ENCODE measurements around the gene MAP3K8.

DNA sequence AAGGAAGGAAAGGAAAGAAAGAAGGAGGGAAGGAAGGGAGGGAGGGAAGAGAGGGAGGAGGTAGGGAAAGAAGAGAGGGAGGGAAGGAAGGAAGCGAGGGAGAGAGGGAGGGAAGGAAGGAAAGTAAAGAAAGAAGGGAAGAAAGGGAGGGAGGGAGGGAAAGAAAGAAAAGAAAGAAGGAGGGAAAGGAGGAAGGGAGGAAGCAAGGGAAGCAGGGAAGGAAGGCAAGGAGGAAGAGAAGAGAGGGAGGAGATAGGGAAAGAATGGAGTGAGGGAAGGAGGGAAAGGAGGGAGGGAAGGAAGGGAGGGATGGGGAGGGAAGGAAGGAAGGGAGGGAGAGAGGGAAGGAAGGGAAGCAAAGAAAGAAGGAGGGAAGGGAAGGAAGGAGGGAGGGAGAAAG is 65.8 kb downstream of the MAP3K8 start:
- TF ChIP-seq POLR2AphosphoS5 (IDR thresholded peaks at IDR 0.05; ENCODE audit: low read depth, low read length) (no peak), TAF1 (IDR thresholded peaks at IDR 0.05; ENCODE audit: borderline replicate concordance, insufficient read depth, low read length) (no peak)
- TF ChIP-seq, protein P1, sequence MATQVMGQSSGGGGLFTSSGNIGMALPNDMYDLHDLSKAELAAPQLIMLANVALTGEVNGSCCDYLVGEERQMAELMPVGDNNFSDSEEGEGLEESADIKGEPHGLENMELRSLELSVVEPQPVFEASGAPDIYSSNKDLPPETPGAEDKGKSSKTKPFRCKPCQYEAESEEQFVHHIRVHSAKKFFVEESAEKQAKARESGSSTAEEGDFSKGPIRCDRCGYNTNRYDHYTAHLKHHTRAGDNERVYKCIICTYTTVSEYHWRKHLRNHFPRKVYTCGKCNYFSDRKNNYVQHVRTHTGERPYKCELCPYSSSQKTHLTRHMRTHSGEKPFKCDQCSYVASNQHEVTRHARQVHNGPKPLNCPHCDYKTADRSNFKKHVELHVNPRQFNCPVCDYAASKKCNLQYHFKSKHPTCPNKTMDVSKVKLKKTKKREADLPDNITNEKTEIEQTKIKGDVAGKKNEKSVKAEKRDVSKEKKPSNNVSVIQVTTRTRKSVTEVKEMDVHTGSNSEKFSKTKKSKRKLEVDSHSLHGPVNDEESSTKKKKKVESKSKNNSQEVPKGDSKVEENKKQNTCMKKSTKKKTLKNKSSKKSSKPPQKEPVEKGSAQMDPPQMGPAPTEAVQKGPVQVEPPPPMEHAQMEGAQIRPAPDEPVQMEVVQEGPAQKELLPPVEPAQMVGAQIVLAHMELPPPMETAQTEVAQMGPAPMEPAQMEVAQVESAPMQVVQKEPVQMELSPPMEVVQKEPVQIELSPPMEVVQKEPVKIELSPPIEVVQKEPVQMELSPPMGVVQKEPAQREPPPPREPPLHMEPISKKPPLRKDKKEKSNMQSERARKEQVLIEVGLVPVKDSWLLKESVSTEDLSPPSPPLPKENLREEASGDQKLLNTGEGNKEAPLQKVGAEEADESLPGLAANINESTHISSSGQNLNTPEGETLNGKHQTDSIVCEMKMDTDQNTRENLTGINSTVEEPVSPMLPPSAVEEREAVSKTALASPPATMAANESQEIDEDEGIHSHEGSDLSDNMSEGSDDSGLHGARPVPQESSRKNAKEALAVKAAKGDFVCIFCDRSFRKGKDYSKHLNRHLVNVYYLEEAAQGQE (IDR thresholded peaks at IDR 0.05; ENCODE audit: insufficient read depth in 1 of 2, low read depth in 2 of 2, low read length in 2 of 2) = no peak
